HPDE6-E6E7 (cell line): ENCODE measurements around the gene CACNA2D3.

ENCODE experiments used
- DNase-seq: peaks from one replicate; pipeline ENCODE4 v3.0.0; 2011; ENCODE audit warnings: missing footprints; ENCODE audit errors: extremely low spot score

Gene CACNA2D3

DNA sequence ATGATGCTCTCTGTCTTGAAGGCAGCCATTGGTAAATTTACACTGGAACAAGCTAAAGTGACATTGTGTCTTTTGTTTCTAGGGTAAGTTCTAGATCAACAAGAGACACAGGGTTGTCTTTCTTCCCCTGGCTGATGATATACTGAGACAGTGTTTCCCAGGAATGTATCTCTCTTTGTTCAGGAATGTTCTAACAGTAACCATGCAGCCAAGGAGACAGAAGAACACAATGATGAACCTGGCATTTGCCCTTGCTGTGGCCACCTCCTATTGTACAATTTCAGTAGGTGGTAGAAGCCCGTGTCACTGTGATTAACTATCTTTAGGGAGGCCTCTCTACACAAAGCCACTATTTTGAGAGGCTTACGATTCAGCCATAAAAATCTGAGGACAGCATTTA lies 674.8 kb downstream of the CACNA2D3 start:
- DNase-seq: no peak

DNA sequence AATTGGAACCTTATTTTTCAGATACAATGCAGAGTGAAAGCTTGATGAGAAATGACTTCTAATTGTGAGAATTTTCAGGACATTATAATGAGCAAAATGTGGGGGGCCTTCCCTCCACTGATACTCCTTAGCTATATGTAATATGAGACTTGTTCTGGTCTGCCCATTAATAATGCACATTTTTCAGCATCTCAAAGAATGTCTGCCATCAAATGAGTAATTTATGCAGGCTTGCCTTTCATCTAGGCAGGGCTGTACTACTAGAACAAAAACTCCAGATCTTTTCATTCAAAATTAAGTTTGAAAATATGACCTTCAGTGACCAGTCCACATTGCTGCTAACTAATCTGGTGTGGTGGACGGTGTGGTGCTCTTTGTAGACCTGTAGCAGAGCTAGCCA lies 678.1 kb downstream of the CACNA2D3 start:
- DNase-seq: no peak

DNA sequence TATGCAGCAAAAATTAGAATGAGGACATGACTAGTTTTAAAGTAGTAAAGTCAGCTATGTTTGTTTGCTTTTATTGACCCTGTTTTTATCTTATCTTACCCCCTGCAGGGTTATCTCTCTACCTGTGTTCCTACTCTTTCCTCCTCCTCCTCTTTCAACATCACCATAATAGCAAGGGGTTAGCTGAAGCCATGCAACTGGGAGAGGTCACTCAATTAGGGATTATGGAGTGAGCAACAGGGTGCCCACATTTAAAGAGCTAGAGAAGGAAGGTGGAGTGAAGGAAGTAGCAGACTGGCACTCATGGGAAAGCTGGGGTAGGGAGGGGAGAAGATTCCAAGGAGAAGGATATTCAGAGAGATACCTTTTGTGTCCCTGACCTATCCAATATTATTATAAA lies 679.6 kb downstream of the CACNA2D3 start:
- DNase-seq: no peak

DNA sequence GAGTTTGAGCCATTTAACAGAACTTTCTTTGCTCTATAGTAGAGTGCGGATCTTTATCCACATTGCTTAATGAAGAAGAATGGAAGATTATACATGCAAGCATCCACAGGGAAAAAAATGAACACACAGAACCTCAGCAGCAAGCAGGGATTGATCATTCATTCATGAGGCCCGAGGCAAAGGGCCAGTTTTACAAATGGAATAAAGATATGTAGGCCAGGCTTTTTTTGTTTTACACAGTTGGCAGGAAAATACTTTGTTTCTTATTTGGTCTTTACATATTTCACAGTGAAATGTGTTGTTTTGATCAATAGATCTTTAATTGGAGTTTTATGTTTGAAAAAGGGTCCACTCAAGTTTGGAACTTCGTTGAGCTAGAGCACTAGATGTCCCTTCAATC lies 688.0 kb downstream of the CACNA2D3 start:
- DNase-seq: no peak

DNA sequence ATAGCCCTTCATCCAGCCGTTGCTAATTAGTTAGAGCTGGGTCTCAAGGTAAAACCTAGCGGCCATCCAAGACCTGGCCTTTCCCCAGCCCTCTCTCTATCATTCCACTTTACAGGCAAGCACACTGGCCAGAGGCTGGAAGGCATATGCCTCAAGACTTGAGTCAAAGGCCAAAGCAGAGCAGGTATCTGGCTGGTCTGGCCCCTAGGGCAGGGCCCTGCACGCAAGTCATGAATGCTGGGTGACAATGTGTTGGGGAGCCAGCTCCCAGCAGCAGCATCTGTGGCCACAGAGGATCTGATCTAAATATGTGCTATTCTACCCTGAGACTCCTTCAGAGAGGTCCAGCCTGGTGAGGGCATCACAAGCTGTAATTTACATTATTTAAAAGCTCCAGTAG lies 691.9 kb downstream of the CACNA2D3 start:
- no peak for DNase-seq

DNA sequence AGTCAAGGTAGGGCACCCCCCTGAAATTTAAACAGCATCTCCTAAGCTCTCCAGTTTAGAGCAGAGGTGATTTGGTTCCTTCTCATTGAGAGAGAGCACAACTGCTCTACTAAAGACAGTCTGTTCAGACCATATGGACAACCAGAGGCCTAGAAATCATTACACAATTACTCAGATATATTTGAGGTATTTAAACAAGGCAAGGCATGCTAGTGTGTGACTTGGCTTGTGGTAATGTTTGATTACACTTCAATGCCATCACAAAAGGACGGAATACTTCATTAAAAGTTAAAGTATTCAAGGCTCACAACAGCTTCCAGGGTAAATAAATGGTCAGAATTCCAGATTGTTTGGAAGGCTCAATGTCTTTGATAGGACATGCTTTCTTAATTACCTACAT lies 695.3 kb downstream of the CACNA2D3 start:
- DNase-seq: no peak

DNA sequence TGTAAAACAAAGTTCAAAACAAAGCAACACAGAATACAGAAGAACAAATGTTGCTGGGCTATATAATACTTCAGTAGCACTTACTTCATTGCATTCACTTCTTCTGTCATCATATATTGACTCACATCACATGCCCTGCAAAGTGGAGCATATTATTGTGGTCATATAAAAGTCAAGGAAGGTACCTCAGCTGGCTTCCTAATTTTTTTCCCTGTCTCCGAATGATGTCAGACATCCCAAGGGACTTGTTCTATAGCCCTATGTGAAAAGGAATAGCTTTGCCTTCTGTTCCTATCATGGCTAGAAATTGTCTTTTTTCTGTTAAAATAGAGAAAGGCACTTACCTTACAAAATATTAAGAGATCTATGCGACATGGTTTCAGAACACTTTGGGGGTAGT lies 696.1 kb downstream of the CACNA2D3 start:
- no peak for DNase-seq

DNA sequence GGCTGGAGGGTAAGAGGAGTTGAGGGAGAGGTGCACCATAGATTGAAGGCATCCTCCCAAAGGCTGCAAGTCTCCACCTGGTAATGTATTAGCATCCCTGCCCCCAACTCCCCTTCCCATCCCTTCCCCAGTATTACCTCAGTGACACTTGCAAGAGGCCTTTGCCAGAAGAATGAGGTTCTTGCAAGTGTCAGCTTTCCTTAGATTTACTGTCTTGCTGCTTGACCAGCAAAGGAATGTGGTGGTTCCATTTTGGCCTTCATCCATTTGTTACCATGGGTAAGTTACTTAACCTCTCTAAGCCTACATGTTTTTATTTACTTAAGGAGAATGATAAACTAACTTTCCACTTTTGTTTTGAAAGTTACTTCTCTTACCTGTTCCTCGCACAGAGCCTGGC lies 696.6 kb downstream of the CACNA2D3 start:
- DNase-seq: no peak

DNA sequence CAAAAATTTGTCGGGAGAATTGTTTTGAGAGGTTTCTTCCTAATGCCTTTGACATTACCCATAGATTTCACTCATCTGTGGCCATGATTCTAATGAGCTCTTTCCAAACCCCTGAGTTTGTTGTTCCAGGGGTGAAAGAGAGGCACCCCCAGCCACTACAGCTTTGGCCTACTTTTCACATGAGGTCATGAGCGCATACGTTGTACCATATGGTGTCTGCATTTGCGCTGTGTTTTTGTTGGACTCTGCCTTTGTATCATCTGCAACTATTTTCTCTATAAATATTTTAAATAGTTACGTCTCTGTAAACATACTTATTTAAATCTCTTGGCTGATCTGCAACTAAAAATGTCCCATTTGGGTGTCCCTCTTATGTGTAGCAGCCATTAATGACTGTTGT lies 697.6 kb downstream of the CACNA2D3 start:
- no peak for DNase-seq

DNA sequence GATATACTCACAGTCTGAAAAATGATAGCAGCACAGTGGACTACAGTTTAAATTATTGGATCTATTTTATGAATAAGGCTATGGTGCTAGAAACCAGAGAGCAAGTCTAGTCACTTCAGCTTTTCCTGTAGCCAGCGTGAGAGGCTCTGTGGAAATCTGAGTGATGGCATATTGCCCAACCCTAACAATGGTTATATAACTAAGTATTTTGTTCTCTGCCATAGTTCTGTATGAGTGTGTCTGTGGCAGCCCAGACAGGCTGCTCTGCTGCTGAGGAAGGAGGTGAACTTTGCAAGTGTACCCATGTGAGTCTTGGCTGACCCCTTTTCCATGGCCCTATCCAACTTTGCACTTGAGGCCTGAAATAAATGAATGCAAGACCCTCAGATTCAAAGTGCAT lies 699.9 kb downstream of the CACNA2D3 start:
- no peak for DNase-seq

DNA sequence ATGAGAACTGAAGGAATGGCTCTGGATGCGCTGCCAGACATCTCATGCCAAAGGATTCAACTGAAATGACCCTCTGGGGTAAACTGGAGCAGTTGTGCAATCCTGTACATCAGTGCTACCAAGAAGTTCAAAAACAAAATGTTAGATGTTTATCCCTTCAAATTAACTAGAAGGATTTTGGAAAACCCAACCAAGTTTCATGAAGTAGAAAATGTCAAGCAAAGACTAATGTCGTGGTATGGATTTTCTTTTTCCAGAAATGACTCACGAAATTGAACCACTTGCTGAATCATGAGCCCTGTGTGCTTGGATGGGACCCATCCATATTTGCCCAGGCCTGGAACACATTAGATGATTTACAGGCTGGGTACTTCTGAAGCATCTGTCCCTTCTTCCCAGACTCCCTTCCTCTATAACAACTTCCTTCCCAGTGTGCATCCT lies 703.9 kb downstream of the CACNA2D3 start:
- DNase-seq: no peak

DNA sequence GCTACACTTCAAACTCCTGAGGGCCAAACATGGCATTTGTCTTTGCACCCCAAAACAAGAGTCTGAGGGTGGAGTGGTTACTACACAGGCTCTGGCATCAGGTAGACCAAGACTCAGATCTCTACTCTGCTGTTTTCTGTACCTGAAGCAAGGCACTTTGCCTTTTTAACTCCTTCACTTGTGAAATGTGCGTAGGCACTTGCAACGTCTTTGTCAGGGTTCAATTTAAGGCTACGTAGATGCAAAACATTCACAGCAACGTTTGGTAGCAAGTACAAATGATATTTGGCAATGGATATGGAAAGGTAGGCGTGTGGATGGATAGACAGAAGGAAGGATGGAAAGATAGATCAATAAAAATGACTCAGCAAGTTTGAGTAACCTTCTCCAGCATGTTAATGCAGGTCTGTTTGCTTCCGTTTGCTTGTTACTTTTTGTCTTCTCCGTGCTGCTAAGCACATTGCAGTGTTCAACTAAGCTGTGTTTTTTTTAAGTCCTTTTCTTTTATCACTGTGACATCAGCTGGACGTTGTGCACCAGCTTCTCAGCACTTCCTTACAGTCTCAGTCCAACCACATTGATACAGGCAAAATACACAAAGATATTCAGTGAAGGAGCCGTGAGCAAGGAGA lies 704.8 kb downstream of the CACNA2D3 start:
- DNase-seq: no peak

DNA sequence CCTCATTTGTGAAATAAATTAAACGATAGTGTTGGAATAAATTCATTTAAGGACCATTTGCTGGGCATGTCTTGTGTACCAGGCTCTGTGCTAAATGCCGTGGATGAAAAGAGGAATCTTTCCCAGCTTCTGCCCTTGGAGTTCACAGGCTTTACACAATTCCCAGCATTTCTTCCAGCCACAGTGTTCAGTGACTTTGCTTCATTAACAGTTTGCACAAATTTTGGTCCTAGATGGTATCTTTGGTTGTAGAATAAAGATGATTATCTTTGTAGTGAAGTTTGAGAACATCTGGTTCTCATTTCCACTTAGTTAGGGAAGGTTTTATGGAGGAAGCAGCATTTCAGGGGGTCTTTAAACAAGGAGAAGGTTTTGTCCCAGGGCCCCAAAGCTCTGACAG lies 705.4 kb downstream of the CACNA2D3 start:
- no peak for DNase-seq

DNA sequence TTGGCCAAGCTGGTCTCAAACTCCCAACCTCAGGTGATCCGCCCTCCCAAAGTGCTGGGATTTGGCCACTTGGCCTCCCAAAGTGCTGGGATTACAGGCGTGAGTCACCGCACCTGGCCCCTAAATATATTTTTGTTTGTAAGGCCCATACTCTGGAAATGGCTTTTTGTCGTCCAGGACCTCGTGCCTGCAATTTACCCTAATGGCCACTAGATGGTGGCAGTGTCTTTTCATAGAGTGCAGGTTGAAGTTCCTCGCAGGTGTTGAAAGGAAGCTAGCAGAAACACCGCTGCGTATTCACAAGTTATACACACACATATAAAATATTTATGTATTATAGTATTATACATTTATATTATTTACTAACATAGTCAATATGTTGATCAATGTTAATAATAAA lies 708.3 kb downstream of the CACNA2D3 start:
- DNase-seq: no peak

DNA sequence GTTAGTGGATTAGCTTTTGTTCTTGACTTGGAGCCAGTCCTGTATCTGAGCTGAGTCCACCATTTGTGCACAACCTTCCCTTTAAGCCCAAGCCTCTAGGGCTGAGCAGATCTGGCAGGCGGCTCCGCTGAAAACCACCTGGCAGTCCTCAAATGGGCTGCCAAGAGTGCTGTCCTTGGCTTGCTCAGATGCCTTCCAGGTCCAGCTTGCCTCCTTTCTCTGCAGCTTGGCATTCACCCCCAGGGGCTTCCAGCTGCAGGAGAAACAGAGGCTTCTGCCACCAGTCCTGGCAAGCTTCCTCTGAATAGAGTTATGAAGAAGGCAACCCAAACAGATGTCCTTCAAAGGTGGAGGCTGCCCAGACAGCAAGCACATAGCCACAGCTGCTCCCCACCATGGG lies 708.8 kb downstream of the CACNA2D3 start:
- no peak for DNase-seq

DNA sequence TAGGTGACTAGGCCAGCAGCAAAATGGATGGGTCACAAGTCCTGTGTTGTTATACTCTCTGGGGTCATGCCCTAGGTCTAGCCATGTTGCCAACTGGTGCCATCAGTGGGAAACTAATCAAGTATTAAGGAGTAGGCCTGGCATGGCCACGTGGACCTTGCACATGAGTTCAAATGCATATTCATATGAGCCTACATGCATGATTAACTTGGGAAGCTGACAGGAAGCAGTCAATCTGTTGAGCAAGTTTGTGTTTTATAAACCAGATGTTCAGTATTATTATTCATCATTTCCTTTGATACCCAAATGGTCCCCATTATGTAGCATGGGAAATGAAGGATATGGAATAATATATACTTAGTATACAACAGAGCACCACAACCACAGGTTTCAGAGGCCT lies 710.5 kb downstream of the CACNA2D3 start:
- no peak for DNase-seq

DNA sequence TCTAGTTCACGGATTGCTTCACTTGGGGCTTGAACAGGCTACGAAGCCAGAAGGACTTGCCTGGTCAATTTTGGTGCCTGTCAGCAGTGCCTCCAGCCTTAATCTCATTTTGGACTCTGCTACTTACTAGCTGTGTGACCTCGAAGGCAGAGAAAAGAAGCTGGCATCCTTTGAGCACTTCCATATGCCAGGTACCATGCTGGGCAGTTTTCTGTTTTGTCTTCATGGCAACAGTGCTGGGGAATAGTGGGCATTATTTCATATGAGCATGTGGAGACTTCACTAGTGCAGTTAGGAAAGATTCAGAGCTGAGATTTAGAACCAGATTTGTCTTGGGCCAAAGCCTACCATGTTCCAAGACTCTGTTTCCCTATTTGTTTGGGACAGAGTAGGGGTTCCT lies 713.3 kb downstream of the CACNA2D3 start:
- DNase-seq: no peak

DNA sequence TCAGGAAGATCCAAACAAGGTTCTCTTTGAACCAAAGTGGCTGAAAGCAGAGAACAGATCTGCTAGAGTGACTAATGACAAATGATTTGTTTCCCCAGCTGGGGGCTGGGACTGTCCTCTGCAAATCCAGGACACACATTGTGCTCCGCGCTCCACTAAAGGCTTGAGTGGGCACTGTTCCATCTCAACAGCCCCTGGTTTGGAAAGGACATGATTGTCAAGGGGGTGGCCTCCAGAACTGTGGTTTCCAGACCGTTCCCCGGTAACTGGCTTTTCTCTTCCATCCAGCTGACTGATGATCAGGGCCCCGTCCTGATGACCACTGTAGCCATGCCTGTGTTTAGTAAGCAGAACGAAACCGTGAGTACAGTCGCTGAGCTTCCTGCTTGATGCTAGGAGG lies 714.5 kb downstream of the CACNA2D3 start:
- DNase-seq: no peak

DNA sequence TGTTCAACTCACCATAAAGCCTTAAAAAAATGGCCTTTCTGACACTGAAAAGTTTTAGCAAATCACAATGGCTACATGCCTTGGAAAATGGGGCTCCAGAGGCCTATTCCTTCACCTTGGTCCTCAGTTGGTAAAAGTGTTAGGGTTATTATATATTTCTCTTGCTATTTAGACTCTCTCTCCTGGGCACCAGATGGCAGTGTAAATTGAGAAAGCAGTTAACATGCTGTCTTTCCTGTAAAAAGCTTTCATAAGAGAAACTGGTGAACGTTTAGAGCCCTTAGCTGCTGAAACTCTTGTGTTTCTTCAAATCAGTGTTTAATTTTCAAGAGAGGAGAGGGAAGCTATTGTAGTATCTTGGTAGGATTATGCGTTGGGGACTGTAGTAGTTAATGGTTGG lies 715.6 kb downstream of the CACNA2D3 start:
- DNase-seq: no peak

DNA sequence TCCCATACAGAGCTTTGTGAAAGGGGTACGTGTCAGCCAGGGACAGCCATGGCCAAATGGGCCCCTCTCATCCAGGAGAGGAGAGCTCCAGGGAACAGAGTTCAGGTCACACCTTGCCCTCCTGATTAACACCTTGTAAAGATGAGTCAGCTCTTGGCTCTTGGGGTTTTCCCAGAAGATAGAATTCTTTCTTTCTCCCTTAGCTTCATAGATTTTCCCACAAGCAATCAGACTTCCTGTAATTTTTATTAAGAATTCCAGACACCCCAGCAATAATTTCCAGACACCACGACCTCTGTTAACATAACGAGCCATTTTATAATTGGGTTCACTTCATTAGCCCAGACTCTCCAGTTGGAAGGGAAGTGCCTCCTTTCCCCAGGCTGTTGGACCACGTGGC lies 719.1 kb downstream of the CACNA2D3 start:
- DNase-seq: no peak

DNA sequence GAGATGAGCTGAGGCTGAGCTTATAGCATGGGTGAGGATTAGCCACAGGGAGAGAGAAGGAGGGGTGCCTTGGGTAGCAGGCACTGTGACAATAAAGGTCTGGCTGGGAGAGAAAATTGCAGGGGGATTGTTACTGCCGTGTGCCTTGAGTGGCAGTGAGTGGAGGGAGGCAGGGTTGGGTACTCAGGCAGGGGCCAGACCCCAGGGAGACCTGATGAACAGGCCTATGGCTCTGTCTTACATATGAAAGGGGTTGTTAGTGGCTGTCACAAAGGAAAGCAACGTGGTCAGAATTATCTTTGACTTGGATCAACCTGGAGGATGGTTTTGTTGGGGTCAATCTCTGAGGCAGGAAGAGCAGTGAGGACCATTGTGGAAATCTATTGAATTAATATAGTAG lies 721.0 kb downstream of the CACNA2D3 start:
- no peak for DNase-seq

DNA sequence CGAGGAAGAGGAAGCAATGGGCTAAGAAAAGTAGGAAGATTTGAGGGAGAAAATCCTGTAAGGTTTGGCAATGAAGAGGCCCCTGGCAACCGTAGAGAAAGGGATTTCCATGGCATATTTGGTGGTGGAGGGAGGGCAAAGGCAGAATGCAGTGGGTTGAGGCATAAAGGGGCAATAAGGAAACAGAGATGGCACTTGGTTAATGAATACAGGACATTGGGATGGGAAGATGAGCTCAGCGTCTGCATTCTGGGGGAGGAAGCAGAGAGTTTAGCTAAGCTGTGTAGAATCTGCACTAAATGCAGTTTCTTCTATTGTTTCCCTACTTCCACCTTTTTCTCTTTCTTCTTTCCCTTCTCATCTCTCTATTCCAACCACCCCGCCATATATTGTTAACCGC lies 721.9 kb downstream of the CACNA2D3 start:
- DNase-seq: no peak

DNA sequence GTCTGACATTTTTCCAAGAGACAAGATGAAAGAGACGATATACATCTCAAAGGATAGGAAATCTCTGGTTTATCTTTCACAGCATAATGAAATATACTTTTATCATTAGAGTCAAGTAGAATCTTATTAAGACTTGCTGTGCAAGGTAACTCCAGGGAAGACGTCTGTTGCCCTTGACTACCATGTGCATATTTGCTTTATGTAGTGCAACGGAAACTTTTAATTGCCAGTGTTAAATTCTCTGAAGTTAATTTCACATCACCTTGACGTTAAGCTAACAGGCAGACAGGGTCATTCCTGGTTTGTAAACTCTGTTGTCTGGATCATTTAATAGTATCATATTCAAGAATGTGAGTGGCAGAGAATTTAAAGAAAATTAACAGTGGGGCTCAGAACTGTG lies 722.7 kb downstream of the CACNA2D3 start:
- no peak for DNase-seq

DNA sequence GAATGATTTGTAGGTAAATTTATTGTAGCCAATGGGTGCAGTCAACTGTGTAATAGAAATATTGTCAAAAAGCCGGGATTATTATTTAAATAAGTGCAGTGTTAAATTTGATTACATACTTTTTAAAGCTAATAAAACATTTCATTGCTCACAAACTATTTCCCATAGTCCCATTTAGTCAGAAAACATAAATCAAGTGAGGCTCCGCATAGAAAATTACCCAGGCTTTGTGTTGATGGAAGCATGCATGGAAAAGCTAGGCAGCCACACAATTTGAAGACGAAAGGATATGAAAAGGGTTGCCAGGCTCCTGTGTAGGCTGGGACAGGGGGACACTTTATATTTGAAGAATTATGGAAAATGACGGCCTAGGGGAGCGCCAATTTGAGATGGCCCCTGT lies 723.2 kb downstream of the CACNA2D3 start:
- no peak for DNase-seq

DNA sequence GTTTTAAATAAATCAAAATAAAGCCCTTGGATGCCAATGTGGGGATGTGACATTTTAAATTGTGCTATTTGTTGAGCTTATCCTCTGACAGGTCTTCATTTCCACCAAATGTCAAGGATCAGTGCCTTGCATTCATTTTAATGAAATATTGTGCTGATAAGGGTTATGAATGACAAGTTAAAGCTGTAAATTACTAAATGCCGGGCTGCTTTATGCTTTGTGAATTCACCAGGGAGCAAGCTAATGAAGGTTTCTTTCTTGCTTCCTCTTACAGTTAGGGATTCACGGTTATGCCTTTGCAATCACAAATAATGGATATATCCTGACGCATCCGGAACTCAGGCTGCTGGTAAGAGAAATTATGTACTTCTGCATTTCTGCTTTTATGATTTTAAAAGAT lies 723.8 kb downstream of the CACNA2D3 start:
- DNase-seq: no peak
